ENCODE data around the gene LGALS4. TPM values are rescaled to one million over a fixed set of nuclear protein-coding genes. Genes with fewer than 3 reads are reported as not detected.
"Not testable (repeated sequence)": the region's sequence is repeated elsewhere in the genome, so short reads cannot be mapped to it uniquely, and the experiment has no call there.

Gene LGALS4
- total and polyA plus RNA-seq, 10 donors, result 1.1 to 9.6 (median 3.1) TPM

- no peak for DNase-seq
- H3K27ac ChIP-seq, result peak overlapping the region in 7 of 8 donors; percentile 81 to 97 (median 90)
- H3K9me3 ChIP-seq, result no peaks in the 10 kb centered on the region
- intact Hi-C loops (cut with DNase I; ENCODE audit: low total_unique reads), result no loop called here
- 87 to 94% (median 90%) methylated on average over 7 of the region's 7 CpGs for WGBS, 5 donors
- TF ChIP-seq POLR2AphosphoS5 (IDR thresholded peaks at IDR 0.05) (peak in 1 of 3 donors; percentile 2), POLR2A (IDR thresholded peaks at IDR 0.05) (no peak)
- H3K4me1 ChIP-seq, result peaks cover 24 to 69% (median 51%) of the 10 kb centered on the region in 6 donors
- H3K36me3 ChIP-seq, result peaks cover 6 to 65% (median 49%) of the 10 kb centered on the region in 6 donors
- H3K27me3 ChIP-seq (replicated peaks in 1 of 7), result no peaks in the 10 kb centered on the region
- no peak overlapping the region for H3K4me3 ChIP-seq
Observed at GRCh38 chr19:38833092-38833425, 20.3 kb upstream of the LGALS4 start.

GRCh38 chr19:38831142-38831605 lies 18.4 kb upstream of the LGALS4 start:
- peak overlapping the region; percentile 81 to 97 (median 90) for H3K27ac ChIP-seq
- H3K4me3 ChIP-seq, result peak overlapping the region; percentile 42 to 80 (median 74)
- peaks cover 0 to 65% (median 37%) of the 10 kb centered on the region in 6 donors for H3K36me3 ChIP-seq
- H3K27me3 ChIP-seq (replicated peaks in 1 of 7), result no peaks in the 10 kb centered on the region
- intact Hi-C loops (cut with DNase I; ENCODE audit: low total_unique reads), result no loop called here
- H3K4me1 ChIP-seq, result peaks cover 24 to 71% (median 53%) of the 10 kb centered on the region in 6 donors
- no peak for TF ChIP-seq CTCF (IDR thresholded peaks at IDR 0.05 in 8 of 11, conservative IDR thresholded peaks at IDR 0.05 in 3 of 11)
- no peak for TF ChIP-seq POLR2AphosphoS5 (IDR thresholded peaks at IDR 0.05)
- no peak for TF ChIP-seq POLR2A (IDR thresholded peaks at IDR 0.05)
- WGBS, 5 donors, result 1 to 6% (median 4%) methylated on average over 14 to 16 of the region's 16 CpGs
- DNase-seq, result peak; percentile 86
- no peaks in the 10 kb centered on the region for H3K9me3 ChIP-seq

GRCh38 chr19:38830039-38830733 lies 17.4 kb upstream of the LGALS4 start:
- H3K27ac ChIP-seq, result peak overlapping the region; percentile 48 to 97 (median 90)
- H3K36me3 ChIP-seq, result peaks cover 0 to 65% (median 29%) of the 10 kb centered on the region in 6 donors
- TF ChIP-seq POLR2AphosphoS5 (IDR thresholded peaks at IDR 0.05) (no peak), POLR2A (IDR thresholded peaks at IDR 0.05) (no peak), CTCF (IDR thresholded peaks at IDR 0.05 in 8 of 11, conservative IDR thresholded peaks at IDR 0.05 in 3 of 11) (no peak)
- peak overlapping the region in 5 of 8 donors; percentile 72 to 80 (median 76) for H3K4me3 ChIP-seq
- H3K9me3 ChIP-seq, result no peaks in the 10 kb centered on the region
- peaks cover 24 to 75% (median 60%) of the 10 kb centered on the region in 6 donors for H3K4me1 ChIP-seq
- 67 to 80% (median 69%) methylated on average over 4 of the region's 4 CpGs for WGBS, 5 donors
- DNase-seq, result no peak
- no peaks in the 10 kb centered on the region for H3K27me3 ChIP-seq (replicated peaks in 1 of 7)
- intact Hi-C loops (cut with DNase I; ENCODE audit: low total_unique reads), result no loop called here

- not testable (repeated sequence) for H3K4me3 ChIP-seq; H3K9me3 ChIP-seq; H3K27me3 ChIP-seq (replicated peaks in 1 of 7); DNase-seq
- intact Hi-C loops (cut with DNase I; ENCODE audit: low total_unique reads), result loop anchor here (10.0 kb wide), 1 partner anchor 54 kb away; the partner anchor contains the start of gene LGALS7
- Histone ChIP-seq H3K36me3 (peaks cover 0 to 66% (median 26%) of the 10 kb centered on the region in 6 donors), H3K27ac (peak overlapping the region in 3 of 8 donors; percentile 90 to 94 (median 93)), H3K4me1 (peaks cover 24 to 81% (median 62%) of the 10 kb centered on the region in 6 donors)
- WGBS, 5 donors, result 67 to 89% (median 87%) methylated on average over 7 of the region's 7 CpGs
Observed at GRCh38 chr19:38829203-38829602, 16.5 kb upstream of the LGALS4 start.

Data from spleen (tissue), 11 donors.